Measurements from ENCODE around the gene TRAPPC14. TPM values are rescaled to one million over a fixed set of nuclear protein-coding genes. Genes with fewer than 3 reads are reported as not detected.

Gene TRAPPC14
- total and polyA plus RNA-seq, 2 of the 13 experiments (the other 11 are each of a cell fraction or from before 2014, with no cell fraction given), result 4.7 to 9.6 TPM

DNA sequence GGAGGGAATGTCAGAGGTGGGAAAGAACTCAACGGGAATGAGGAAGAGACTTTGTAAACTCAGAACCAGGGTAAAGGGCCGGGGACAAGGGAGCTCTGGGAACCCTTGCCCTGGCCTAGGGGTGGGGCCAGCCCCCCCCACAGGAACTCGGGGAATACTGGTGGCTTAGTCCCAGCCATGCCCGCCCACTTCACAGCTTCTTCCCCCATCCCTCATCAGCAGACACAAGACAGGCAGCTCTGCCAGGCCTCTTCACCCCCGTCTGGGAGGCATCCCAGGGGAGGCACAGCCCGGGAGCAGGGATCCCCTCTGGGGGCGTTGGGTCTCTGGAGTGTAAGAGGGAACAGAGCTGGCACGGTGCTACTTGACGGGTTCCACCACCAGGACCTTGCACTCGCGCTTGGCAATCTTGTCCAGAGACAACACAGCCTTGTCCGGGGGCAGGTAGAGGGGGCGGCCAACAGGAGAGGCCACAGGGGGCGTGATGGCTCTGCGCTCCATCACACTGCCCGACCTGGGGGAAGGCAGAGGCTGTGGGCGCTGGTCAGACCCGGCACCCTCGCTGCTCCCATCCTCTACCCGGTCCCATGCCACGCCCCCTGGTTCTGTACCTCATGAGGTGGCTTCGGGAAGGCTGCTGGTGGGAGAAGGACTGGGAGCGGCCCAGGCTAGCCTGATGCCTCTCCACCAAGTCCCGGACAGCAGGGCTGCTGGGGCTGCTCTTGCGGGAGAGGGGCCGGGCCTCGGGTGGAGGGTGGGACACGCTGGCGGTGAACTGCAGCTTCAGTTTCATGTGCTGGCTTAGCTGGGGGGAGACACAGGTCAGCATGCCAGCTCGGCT lies 3.7 kb downstream of the TRAPPC14 start (continued):
- TF ChIP-seq, protein P1, sequence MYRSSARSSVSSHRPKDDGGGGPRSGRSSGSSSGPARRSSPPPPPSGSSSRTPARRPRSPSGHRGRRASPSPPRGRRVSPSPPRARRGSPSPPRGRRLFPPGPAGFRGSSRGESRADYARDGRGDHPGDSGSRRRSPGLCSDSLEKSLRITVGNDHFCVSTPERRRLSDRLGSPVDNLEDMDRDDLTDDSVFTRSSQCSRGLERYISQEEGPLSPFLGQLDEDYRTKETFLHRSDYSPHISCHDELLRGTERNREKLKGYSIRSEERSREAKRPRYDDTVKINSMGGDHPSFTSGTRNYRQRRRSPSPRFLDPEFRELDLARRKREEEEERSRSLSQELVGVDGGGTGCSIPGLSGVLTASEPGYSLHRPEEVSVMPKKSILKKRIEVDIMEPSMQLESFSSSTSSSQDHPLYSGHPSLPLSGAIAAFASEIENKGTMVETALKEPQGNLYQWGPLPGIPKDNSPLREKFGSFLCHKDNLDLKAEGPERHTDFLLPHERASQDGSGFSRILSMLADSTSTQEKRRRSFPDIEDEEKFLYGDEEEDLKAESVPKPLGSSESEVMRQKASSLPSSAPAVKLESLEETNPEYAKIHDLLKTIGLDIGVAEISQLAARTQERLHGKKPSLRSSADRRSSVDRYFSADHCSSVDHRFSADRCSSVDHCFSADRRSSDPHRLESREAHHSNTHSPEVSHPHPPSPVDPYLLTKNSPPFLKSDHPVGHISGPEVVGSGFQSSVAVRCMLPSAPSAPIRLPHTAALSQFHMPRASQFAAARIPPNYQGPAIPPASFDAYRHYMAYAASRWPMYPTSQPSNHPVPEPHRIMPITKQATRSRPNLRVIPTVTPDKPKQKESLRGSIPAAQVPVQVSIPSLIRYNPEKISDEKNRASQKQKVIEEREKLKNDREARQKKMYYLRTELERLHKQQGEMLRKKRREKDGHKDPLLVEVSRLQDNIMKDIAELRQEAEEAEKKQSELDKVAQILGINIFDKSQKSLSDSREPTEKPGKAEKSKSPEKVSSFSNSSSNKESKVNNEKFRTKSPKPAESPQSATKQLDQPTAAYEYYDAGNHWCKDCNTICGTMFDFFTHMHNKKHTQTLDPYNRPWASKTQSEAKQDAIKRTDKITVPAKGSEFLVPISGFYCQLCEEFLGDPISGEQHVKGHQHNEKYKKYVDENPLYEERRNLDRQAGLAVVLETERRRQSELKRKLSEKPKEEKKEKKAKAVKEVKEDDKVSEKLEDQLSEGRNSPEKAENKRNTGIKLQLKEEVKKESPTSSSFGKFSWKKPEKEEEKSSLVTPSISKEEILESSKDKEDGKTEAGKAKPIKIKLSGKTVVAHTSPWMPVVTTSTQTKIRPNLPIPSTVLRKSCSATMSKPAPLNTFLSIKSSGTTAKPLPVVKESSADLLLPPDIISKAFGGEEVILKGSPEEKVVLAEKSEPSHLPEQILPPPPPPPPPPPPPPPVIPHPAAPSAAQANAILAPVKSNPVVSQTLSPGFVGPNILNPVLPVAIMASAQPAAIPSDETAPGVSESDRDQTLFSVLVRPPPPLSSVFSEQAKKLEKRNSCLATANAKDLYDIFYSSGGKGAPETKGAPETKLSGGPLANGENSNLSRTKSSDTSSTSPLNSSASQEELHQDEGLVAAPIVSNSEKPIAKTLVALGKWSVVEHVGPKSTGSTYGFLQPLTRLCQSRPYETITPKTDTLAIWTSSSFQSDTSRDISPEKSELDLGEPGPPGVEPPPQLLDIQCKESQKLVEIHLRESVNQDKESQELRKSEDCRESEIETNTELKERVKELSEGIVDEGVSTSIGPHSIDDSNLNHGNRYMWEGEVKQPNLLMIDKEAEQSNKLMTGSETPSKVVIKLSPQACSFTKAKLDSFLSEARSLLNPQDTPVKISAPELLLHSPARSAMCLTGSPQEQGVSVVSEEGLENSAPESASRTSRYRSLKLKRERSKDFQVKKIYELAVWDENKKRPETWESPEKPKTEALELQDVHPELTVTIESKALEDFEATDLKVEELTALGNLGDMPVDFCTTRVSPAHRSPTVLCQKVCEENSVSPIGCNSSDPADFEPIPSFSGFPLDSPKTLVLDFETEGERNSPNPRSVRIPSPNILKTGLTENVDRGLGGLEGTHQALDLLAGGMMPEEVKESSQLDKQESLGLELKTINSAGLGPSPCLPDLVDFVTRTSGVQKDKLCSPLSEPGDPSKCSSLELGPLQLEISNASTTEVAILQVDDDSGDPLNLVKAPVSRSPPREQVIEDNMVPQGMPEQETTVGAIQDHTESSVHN (CRISPR knock-in tag; IDR thresholded peaks at IDR 0.05), result no peak
- TF ChIP-seq ADNP (CRISPR knock-in tag; IDR thresholded peaks at IDR 0.05) (no peak), ZNF775 (CRISPR knock-in tag; IDR thresholded peaks at IDR 0.05; ENCODE audit: borderline replicate concordance) (no peak), ZNF501 (CRISPR knock-in tag; IDR thresholded peaks at IDR 0.05) (no peak), AGO2 (optimal IDR thresholded peaks at IDR 0.05; ENCODE audit: low read depth, low read length) (peak; percentile 83), MTA3 (CRISPR knock-in tag; IDR thresholded peaks at IDR 0.05) (no peak)
- TF ChIP-seq, protein P2, sequence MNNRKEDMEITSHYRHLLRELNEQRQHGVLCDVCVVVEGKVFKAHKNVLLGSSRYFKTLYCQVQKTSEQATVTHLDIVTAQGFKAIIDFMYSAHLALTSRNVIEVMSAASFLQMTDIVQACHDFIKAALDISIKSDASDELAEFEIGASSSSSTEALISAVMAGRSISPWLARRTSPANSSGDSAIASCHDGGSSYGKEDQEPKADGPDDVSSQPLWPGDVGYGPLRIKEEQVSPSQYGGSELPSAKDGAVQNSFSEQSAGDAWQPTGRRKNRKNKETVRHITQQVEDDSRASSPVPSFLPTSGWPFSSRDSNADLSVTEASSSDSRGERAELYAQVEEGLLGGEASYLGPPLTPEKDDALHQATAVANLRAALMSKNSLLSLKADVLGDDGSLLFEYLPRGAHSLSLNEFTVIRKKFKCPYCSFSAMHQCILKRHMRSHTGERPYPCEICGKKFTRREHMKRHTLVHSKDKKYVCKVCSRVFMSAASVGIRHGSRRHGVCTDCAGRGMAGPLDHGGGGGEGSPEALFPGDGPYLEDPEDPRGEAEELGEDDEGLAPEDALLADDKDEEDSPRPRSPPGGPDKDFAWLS (CRISPR knock-in tag; IDR thresholded peaks at IDR 0.05; ENCODE audit: borderline replicate concordance), result no peak
- TF ChIP-seq, protein P3, sequence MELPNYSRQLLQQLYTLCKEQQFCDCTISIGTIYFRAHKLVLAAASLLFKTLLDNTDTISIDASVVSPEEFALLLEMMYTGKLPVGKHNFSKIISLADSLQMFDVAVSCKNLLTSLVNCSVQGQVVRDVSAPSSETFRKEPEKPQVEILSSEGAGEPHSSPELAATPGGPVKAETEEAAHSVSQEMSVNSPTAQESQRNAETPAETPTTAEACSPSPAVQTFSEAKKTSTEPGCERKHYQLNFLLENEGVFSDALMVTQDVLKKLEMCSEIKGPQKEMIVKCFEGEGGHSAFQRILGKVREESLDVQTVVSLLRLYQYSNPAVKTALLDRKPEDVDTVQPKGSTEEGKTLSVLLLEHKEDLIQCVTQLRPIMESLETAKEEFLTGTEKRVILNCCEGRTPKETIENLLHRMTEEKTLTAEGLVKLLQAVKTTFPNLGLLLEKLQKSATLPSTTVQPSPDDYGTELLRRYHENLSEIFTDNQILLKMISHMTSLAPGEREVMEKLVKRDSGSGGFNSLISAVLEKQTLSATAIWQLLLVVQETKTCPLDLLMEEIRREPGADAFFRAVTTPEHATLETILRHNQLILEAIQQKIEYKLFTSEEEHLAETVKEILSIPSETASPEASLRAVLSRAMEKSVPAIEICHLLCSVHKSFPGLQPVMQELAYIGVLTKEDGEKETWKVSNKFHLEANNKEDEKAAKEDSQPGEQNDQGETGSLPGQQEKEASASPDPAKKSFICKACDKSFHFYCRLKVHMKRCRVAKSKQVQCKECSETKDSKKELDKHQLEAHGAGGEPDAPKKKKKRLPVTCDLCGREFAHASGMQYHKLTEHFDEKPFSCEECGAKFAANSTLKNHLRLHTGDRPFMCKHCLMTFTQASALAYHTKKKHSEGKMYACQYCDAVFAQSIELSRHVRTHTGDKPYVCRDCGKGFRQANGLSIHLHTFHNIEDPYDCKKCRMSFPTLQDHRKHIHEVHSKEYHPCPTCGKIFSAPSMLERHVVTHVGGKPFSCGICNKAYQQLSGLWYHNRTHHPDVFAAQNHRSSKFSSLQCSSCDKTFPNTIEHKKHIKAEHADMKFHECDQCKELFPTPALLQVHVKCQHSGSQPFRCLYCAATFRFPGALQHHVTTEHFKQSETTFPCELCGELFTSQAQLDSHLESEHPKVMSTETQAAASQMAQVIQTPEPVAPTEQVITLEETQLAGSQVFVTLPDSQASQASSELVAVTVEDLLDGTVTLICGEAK (IDR thresholded peaks at IDR 0.05), result no peak
- TF ChIP-seq, protein P3 (CRISPR knock-in tag; IDR thresholded peaks at IDR 0.05), result no peak

Measured in HepG2 (cell line).